ENCODE data around the gene CHD9. TPM values are rescaled to one million over a fixed set of nuclear protein-coding genes. Genes with fewer than 3 reads are reported as not detected.

CHD9 gene
- total RNA-seq, 4 donors from 2014 or later: 46.8 to 85.5 (median 55.6) TPM

DNA sequence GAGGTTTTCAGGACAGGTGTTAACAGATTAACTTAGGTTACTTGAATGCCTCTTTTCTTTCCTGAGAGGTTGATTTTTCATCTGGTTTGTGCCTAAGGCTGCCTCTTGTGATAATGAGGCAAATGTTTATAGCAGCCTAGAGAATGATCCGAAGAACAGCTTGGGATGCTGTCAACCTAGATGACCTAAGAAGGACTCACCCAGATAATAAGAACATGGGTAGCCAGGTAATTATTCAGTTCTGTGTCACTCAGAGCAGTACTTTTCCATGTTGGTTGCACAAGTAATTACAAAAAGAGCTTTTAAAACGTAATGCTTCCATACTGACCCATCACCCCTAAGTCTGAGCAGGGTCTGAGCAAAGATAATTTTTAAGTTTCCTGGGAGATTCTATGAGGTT is 60.3 kb downstream of the CHD9 start:
- Histone ChIP-seq H3K4me3 (no peak overlapping the region), H3K4me1 (peaks cover 0 to 6% (median 0%) of the 10 kb centered on the region in 3 donors), H3K27ac (no peak overlapping the region), H3K9me3 (no peaks in the 10 kb centered on the region), H3K27me3 (no peaks in the 10 kb centered on the region), H3K36me3 (no peaks in the 10 kb centered on the region)
- ATAC-seq: no peak
- no peak for TF ChIP-seq POLR2A (IDR thresholded peaks at IDR 0.05)
- no peak for TF ChIP-seq POLR2AphosphoS5 (IDR thresholded peaks at IDR 0.05)
- TF ChIP-seq EP300 (IDR thresholded peaks at IDR 0.05): no peak
- TF ChIP-seq, protein P1, sequence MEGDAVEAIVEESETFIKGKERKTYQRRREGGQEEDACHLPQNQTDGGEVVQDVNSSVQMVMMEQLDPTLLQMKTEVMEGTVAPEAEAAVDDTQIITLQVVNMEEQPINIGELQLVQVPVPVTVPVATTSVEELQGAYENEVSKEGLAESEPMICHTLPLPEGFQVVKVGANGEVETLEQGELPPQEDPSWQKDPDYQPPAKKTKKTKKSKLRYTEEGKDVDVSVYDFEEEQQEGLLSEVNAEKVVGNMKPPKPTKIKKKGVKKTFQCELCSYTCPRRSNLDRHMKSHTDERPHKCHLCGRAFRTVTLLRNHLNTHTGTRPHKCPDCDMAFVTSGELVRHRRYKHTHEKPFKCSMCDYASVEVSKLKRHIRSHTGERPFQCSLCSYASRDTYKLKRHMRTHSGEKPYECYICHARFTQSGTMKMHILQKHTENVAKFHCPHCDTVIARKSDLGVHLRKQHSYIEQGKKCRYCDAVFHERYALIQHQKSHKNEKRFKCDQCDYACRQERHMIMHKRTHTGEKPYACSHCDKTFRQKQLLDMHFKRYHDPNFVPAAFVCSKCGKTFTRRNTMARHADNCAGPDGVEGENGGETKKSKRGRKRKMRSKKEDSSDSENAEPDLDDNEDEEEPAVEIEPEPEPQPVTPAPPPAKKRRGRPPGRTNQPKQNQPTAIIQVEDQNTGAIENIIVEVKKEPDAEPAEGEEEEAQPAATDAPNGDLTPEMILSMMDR (IDR thresholded peaks at IDR 0.05): no peak
- WGBS, 2 donors (ENCODE audit: low coverage in 1 of 2): 61 to 71% methylated on average over 1 to 2 of the region's 2 CpGs

DNA sequence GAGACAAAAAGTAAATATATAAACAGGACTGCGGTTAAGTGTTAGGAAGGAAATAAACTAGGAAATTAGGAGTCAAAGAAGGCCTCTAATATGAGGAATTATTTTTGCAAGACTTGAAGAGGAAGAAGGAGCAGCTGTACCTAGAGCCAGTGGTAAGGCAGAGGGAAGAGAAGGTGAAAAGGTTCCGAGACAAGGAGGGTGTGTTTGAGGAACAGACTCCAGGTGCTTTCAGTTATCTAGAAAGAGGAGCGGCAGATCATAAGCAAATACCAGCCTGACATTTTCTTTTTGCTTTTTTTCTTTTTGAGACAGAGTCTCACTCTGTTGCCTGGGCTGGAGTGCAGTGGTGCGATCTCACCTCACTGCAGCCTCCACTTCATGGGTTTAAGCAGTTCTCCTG is 61.0 kb downstream of the CHD9 start:
- H3K27me3 ChIP-seq: no peaks in the 10 kb centered on the region
- no peak for TF ChIP-seq POLR2A (IDR thresholded peaks at IDR 0.05)
- no peak for TF ChIP-seq POLR2AphosphoS5 (IDR thresholded peaks at IDR 0.05)
- TF ChIP-seq, protein P1 (IDR thresholded peaks at IDR 0.05): no peak
- no peak for TF ChIP-seq EP300 (IDR thresholded peaks at IDR 0.05)
- 88 to 100% methylated on average over 3 to 4 of the region's 4 CpGs for WGBS, 2 donors (ENCODE audit: low coverage in 1 of 2)
- H3K36me3 ChIP-seq: no peaks in the 10 kb centered on the region
- H3K27ac ChIP-seq: no peak overlapping the region
- H3K4me1 ChIP-seq: peaks cover 0 to 6% (median 0%) of the 10 kb centered on the region in 3 donors
- no peaks in the 10 kb centered on the region for H3K9me3 ChIP-seq
- no peak for ATAC-seq
- H3K4me3 ChIP-seq: no peak overlapping the region

DNA sequence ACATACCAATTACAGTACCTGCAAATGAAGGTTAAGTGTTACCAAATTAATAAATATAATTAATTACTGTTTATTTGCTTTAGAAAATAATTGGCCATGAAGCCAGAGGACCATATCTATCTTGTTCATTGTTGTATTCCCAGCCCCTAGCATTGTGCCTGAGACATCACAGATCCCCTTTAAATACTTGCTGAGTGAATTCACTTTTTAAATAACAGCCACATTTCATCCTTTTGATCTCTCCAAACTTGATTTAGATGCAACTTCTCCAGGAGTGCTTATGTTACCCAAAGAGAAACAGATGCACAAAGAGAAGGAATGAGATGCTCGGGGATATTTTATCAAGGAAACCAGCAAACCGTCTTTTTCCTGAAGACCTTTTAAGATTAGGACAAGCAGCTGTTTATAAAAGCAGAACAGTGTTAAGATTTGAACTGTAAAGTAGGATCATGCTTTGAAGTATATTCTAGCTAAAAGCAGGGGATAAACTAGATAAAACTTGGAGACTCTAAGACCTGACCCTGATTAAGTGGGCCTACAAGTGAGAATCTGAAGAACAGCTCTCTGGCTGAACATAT is 66.3 kb downstream of the CHD9 start:
- ATAC-seq: no peak
- TF ChIP-seq EP300 (IDR thresholded peaks at IDR 0.05): no peak
- no peak for TF ChIP-seq POLR2A (IDR thresholded peaks at IDR 0.05)
- TF ChIP-seq, protein P1 (IDR thresholded peaks at IDR 0.05): no peak
- TF ChIP-seq POLR2AphosphoS5 (IDR thresholded peaks at IDR 0.05): no peak
- Histone ChIP-seq H3K27me3 (no peaks in the 10 kb centered on the region), H3K36me3 (no peaks in the 10 kb centered on the region), H3K4me3 (no peak overlapping the region), H3K9me3 (no peaks in the 10 kb centered on the region), H3K27ac (peak overlapping the region in 3 of 4 donors; percentile 39 to 41 (median 40)), H3K4me1 (peaks cover 0 to 8% (median 4%) of the 10 kb centered on the region in 3 donors)
- 13 to 49% methylated on average over 2 of the region's 2 CpGs for WGBS, 2 donors (ENCODE audit: low coverage in 1 of 2)

DNA sequence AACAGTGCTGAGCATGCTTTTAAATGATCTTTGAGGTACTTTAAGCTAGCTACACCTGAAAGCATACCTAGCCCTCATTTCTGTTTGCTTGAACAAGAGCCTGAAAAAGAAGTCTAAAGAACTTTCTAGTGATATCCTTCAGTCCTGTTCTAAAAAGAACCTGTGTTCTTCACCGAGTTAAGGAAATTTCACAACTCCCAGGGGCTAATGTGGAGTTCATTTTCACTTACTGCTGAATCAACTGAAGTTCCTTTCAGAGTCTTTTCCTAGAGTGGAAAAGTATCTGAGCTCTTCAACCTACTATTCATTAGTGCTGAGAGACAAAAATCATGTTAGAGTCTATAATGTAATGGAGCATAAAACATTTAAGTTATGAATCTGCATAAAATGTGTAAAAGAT is 66.9 kb downstream of the CHD9 start:
- H3K4me3 ChIP-seq: no peak overlapping the region
- no peaks in the 10 kb centered on the region for H3K27me3 ChIP-seq
- peak overlapping the region in 3 of 4 donors; percentile 39 to 41 (median 40) for H3K27ac ChIP-seq
- H3K36me3 ChIP-seq: no peaks in the 10 kb centered on the region
- TF ChIP-seq POLR2A (IDR thresholded peaks at IDR 0.05) (no peak), POLR2AphosphoS5 (IDR thresholded peaks at IDR 0.05) (no peak), EP300 (IDR thresholded peaks at IDR 0.05) (no peak)
- TF ChIP-seq, protein P1 (IDR thresholded peaks at IDR 0.05): no peak
- no peak for ATAC-seq
- no peaks in the 10 kb centered on the region for H3K9me3 ChIP-seq
- peaks cover 0 to 8% (median 4%) of the 10 kb centered on the region in 3 donors for H3K4me1 ChIP-seq
- WGBS, 2 donors (ENCODE audit: low coverage in 1 of 2): 16 to 57% methylated on average over 1 of the region's 1 CpG

DNA sequence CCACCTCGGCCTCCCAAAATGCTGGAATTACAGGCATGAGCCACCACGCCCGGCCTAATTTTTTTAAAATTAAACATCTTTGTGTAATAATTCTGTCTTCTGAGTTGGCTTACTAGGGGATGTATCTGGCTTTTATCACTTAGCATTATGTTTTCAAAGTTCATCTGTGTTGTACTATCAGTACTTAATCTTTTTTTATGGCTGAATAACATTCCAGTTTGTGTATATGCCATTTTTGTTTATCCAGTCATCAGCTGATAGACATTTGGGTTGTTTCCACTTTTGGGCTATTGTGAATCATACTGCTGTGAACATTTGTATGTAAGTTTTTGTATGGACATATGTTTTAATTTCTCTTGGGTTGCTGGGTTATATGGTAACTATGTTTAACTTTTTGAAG is 69.0 kb downstream of the CHD9 start:
- ATAC-seq: no peak
- Histone ChIP-seq H3K27ac (no peak overlapping the region), H3K9me3 (no peaks in the 10 kb centered on the region), H3K36me3 (no peaks in the 10 kb centered on the region), H3K27me3 (no peaks in the 10 kb centered on the region), H3K4me3 (no peak overlapping the region), H3K4me1 (peaks cover 0 to 8% (median 4%) of the 10 kb centered on the region in 3 donors)
- 50 to 53% methylated on average over 2 to 3 of the region's 3 CpGs for WGBS, 2 donors (ENCODE audit: low coverage in 1 of 2)
- TF ChIP-seq POLR2AphosphoS5 (IDR thresholded peaks at IDR 0.05): no peak
- TF ChIP-seq, protein P1 (IDR thresholded peaks at IDR 0.05): no peak
- no peak for TF ChIP-seq EP300 (IDR thresholded peaks at IDR 0.05)
- no peak for TF ChIP-seq POLR2A (IDR thresholded peaks at IDR 0.05)
